UCSD-AML1 (cell line): ENCODE measurements around the gene HAUS5.
"Not testable (repeated sequence)": the region's sequence is repeated elsewhere in the genome, so short reads cannot be mapped to it uniquely, and the experiment has no call there.

Source experiments
- DNase-seq: peaks from one replicate; lab custom pipeline; 2025; ENCODE audit not compliant: unreplicated experiment; lab: John Stamatoyannopoulos, UW

The HAUS5 gene

DNA sequence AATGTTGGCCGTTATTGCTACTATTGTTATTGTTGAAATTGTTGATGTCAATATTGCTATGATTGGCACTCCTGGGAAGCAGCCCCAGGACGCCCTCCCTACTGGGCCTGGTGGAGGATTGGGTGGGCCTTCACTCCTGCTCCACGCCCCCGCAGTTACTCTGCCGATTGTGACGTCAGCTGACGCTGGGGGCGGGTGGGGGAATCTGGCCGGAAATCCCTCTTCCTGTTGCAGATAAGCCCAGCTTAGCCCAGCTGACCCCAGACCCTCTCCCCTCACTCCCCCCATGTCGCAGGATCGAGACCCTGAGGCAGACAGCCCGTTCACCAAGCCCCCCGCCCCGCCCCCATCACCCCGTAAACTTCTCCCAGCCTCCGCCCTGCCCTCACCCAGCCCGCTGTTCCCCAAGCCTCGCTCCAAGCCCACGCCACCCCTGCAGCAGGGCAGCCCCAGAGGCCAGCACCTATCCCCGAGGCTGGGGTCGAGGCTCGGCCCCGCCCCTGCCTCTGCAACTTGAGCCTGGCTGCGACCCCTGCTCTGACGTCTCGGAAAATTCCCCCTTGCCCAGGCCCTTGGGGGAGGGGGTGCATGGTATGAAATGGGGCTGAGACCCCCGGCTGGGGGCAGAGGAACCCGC, 29.1 kb downstream of the HAUS5 start, which contains the start of gene ETV2:
Gene ETV2 (plus strand): TSS at position 231 of the 637 bp plus-strand sequence. CDS start 716 bp downstream, outside the sequence.
- peak; percentile 15 for DNase-seq

- no peak for DNase-seq
Measured at GRCh38 chr19:35642312-35642711, 29.8 kb downstream of the HAUS5 start.

GRCh38 chr19:35642798-35643254, 30.3 kb downstream of the HAUS5 start:
- DNase-seq: no peak

DNA sequence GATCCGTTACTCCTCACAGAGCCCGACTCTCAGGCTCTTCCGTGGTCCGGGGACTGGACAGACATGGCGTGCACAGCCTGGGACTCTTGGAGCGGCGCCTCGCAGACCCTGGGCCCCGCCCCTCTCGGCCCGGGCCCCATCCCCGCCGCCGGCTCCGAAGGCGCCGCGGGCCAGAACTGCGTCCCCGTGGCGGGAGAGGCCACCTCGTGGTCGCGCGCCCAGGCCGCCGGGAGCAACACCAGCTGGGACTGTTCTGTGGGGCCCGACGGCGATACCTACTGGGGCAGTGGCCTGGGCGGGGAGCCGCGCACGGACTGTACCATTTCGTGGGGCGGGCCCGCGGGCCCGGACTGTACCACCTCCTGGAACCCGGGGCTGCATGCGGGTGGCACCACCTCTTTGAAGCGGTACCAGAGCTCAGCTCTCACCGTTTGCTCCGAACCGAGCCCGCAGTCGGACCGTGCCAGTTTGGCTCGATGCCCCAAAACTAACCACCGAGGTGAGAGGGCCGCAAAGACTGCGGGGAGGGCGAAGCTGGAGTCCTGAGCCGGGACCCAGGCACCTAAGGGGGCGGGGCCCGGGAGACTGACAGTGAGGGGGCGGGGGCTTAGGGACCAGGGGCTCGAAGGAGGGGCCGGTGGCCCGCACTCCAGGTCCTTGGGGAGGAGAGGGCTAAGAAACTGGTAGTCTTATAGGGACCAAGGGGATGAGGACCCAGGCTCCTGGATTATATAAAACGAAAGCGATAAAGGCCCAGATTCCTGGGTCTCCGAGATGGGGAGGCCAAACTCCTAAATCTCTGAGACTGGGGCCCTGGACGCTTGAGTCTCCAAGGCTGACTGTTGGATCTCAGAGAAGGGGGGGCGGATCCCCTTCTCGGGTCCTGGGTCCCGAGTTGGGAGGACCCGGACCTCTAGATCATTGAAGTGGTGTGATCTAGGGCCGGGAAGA, 31.0 kb downstream of the HAUS5 start:
- peak; percentile 89 for DNase-seq

- DNase-seq: peak; percentile 91
Measured at GRCh38 chr19:35644206-35644986, 31.9 kb downstream of the HAUS5 start.

- peak; percentile 75 for DNase-seq
Measured at GRCh38 chr19:35644987-35645679, 32.6 kb downstream of the HAUS5 start.

DNA sequence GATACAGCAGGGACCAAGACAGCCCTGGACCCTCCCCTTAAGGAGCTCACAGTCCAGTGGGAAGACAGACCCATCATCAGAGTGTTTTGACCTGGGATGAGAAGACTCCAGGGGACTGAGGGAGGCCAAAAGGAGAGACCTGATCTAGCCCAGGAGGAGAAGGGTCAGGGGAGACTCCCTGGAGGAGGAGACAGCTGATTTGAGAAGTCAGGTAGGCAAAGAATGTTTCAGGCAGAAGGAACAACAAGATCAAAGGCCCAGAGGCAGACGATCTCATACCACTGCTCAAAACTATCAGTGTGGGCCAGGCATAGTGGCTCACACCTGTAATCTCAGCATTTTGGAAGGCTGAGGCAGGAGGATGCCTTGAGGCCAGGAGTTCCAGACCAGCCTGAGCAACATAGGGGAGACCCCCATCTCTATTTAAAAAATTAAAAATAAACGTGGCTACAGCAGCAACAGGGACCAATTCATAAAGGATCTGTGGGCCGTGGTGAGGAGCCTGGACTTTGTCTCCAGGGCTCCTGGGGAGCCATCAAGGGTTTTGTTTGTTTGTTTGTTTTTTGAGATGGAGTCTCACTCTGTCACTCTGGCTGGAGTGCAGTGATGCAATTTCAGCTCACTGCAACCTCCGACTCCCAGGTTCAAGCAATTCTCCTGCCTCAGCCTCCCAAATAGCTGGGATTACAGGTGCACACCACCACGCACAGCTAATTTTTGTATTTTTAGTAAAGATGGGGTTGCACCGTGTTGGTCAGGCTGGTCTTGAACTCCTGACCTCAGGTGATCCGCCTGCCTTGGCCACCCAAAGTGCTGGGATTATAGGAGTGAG, 33.4 kb downstream of the HAUS5 start:
- DNase-seq: no peak

DNA sequence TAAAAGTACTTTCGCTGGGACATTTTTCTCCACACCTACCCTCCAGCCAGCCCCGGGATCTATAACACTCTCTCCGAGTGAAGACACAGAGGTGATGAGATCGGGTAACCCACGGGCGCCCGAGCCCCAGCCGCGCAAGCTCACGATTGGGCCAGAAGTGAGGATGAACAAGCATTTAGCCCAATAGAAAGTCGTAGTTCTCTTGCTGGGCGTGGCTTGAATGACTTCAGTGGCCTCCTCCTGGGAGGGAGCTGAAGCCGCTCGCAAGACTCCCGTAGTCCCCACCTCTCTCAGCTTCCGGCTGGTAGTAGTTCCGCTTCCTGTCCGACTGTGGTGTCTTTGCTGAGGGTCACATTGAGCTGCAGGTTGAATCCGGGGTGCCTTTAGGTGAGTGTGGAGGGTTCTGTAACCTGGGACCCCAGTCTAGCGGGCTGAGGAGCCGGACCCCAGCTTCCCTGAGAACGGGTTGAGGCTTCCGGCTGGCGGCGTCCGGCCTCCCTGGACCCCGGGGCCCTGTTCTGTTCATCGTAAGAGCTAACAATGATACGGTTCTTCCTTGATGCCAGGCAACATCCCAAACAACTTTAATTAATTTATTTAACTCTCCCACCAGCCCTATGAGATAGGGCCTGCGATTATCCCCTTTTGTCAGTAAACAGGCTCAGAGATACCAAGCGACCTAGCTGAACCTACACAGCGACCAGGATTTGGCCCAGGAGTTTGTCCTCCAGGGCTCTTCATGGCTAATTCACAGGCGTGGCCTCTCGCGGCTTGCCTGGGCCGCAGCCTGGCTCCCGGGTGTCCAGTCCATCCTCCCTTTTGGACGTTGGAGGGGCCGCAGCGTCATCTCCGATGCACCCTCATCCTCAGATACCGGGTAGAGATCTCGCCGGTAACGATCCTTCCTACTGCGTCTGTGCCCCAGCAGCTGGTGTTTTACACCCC, 35.8 kb downstream of the HAUS5 start, which contains the start of gene COX6B1:
Gene COX6B1 (plus strand): TSS at position 307 of the 945 bp plus-strand sequence. CDS start 2,921 bp downstream, outside the sequence.
- DNase-seq: peak; percentile 90

DNA sequence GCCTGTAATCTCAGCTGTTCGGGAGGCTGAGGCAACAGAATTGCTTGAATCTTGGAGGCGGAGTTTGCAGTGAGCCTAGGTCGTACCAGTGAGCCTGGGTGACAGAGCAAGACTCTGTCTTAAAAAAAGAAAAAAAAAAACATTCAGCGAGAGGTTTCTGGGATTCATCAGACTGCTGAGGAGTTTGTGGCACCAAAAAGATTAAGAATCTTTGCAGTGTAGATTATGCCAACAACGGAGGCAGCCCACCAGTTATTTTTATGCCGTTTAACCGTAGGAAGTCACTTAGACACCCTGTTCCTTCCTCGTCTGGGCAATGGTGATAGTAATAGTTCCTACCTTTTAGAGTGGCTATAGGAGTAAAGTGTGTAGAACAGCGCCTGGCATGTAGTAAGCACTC, 38.0 kb downstream of the HAUS5 start:
- DNase-seq: no peak

DNA sequence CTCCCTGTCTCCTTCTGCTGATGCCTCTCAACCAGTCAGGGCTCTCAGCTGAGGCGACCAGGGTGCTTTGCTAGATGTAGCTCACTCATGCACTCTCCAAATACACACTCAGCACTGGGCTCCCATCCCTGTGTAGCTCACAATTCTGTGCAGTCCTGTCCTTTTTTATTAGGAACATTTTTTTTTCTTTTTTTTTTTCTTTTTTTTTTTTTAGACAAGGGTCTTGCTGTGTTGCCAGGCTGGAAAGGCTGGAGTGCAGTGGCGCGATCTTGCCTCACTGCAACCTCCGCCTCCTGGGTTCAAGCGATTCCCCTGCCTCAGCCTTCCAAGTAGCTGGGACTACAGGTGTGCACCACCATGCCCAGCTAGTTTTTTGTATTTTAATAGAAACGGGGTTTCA, 42.3 kb downstream of the HAUS5 start:
- DNase-seq: not testable (repeated sequence)

DNA sequence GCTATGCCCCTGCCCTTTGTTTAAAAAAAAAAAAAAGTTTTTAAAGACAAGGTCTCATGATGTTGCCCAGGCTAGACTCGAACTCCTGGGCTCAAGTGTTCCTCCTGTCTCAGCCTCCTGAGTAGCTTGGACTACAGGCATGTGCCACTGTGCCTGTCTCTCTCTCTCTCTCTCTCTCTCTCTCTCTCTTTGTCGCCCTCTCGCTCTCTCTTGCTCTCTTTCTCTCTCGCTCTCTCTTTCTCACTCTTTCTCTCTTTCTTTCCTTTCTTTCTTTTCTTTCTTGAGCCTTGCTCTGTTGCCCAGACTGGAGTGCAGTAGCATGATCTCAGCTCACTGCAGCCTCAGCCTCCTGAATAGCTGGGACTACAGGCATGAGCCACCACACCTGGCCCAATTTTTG, 43.1 kb downstream of the HAUS5 start:
- DNase-seq: no peak

DNA sequence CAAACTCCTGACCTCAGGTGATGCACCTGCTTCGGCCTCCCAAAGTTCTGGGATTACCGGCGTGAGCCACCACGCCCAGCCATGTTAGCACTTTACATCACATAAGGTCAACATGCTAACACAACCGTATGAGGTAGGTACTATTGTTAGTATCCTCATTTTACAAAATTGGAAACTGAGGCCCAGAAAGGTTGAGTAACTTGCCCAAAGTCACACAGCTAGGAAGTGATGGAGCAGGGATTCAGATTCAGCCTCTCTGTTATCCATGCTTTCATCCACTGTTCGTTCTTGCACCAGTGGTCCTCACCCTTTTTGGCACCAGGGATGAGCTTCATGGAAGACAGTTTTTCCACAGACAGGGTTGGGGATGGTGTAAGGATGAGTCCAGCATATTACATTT, 44.2 kb downstream of the HAUS5 start:
- DNase-seq: no peak

DNA sequence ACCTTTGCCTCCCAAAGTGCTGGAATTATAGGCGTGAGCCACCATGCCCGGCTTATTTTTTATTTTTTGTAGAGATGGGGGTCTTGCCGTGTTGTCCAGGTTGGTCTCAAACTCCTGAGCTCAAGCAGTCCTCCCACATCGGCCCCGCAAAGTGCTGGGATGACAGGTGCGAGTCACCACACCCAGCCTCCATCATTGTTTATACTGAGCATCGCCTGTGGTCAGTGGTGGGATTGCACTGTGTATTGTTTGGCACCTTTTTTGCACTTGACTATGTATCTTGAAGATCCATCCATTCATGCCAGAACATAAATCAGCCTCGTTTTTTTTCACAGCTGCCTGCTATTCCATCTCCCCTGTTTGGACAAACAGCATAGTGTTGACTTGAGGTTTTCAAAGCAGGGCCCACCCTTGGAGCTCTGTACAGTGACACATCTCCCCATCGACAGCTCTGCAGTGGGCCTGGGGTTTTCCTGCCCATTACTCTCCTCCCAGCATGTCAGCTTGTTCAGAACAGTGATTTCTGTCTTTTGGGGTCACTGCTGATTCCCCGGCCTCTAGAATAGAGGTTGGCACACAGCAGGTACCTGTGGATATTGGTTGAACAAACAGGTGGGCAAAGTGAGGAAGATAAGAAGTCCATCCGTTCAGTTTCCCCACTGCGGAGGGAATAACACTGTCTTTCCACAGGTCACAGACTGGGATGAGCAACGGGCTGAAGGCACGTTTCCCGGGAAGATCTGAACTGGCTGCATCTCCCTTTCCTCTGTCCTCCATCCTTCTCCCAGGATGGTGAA, 45.6 kb downstream of the HAUS5 start:
- no peak for DNase-seq

GRCh38 chr19:35661995-35662340, 49.4 kb downstream of the HAUS5 start:
- no peak for DNase-seq

- no peak for DNase-seq
Measured at GRCh38 chr19:35663981-35664380, 51.4 kb downstream of the HAUS5 start.

- no peak for DNase-seq
Measured at GRCh38 chr19:35665157-35665556, 52.6 kb downstream of the HAUS5 start.

- no peak for DNase-seq
Measured at GRCh38 chr19:35665604-35666003, 53.1 kb downstream of the HAUS5 start.
